Measurements from ENCODE around the gene IZUMO1R.

- no peak for TF ChIP-seq CTCF (conservative IDR thresholded peaks at IDR 0.05; ENCODE audit: low read depth, low read length)
- TF ChIP-seq EZH2 (IDR thresholded peaks at IDR 0.05; ENCODE audit: borderline replicate concordance, low read depth, low read length, poor library complexity, severe bottlenecking), result no peak
These were observed 28.4 kb upstream of the IZUMO1R start for GRCh38 chr11:94275961-94276360.
